ENCODE measurements around the gene CYB561A3.
A peak's percentile ranks its signal among the peaks of the same experiment; 100 is the strongest.
"Not testable (repeated sequence)": the region's sequence is repeated elsewhere in the genome, so short reads cannot be mapped to it uniquely, and the experiment has no call there.

CYB561A3 gene

DNA sequence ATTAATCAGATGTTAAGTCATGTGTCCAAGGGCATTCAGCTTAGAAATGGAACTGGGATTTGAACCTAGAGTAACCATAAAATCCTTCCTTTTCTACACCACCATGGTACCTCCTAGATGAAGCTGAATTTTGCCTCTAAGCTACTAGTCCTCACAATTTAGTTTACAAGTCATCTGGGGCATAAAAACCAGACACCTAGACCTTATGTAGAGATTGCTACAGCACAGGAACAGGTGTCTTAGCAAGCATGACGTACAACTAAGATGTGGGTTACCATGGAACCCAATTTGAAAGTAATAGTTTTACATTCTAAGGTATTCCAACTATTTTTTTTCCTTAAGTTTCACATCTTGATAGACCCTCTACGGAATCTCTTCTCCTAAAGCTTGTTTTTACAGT is 39.9 kb upstream of the CYB561A3 start:
- no peak overlapping the region for H3K4me3 ChIP-seq (ENCODE audit: low read depth, low read length)
- TF ChIP-seq, protein P1, sequence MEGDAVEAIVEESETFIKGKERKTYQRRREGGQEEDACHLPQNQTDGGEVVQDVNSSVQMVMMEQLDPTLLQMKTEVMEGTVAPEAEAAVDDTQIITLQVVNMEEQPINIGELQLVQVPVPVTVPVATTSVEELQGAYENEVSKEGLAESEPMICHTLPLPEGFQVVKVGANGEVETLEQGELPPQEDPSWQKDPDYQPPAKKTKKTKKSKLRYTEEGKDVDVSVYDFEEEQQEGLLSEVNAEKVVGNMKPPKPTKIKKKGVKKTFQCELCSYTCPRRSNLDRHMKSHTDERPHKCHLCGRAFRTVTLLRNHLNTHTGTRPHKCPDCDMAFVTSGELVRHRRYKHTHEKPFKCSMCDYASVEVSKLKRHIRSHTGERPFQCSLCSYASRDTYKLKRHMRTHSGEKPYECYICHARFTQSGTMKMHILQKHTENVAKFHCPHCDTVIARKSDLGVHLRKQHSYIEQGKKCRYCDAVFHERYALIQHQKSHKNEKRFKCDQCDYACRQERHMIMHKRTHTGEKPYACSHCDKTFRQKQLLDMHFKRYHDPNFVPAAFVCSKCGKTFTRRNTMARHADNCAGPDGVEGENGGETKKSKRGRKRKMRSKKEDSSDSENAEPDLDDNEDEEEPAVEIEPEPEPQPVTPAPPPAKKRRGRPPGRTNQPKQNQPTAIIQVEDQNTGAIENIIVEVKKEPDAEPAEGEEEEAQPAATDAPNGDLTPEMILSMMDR (IDR thresholded peaks at IDR 0.05; ENCODE audit: borderline replicate concordance, insufficient read depth, low read depth, low read length) = no peak

DNA sequence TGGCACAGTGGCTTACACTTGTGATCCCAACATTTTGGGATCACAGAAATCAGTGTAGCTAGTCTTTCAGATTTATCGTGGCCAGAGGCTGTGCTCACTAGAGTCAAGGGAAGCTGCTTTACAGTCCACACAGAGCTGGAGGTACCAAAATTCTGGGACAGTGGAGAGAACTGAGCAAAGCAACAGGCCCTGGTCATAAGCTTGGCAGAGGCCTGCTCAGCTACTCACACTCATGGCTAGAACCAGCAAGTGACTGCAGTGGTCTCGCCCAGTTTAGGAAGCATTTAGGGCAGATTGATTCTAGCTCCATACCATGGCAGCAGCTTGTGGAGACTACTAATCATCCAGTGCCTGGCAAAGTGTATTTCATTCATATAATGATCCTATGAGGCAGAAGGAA is 39.5 kb upstream of the CYB561A3 start:
- TF ChIP-seq, protein P1 (IDR thresholded peaks at IDR 0.05; ENCODE audit: borderline replicate concordance, insufficient read depth, low read depth, low read length) = no peak
- no peak overlapping the region for H3K4me3 ChIP-seq (ENCODE audit: low read depth, low read length)

DNA sequence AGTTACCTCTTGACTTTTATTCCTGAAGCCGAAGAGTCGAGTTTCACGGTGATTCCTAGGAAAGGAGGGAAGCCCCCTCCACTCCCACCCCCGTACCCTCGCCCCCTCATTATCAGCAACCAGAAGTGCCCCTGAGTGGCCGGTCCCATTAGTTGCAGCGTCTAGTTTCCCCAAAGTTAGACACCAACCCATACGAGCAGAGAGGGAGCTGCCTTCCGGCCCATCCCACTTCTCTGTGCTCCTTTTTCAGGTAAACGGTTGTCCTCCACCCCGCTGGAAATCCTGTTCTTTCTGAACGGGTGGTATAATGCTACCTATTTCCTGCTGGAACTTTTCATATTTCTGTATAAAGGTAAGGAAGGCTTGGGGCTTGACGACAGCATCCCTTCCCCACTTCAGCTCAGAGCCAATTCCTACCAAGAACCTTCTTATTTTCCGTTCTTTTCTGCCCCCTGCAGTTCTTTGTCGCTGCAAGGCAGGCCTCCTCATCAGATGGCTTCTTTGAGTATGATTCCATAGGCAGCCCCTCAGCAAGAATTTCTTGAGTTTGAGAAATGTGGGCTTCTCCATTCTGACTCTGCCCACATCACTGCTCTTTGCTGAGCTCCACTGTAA is 31.4 kb upstream of the CYB561A3 start:
- peak overlapping the region; percentile 67 for H3K4me3 ChIP-seq (ENCODE audit: low read depth, low read length)
- TF ChIP-seq, protein P1 (IDR thresholded peaks at IDR 0.05; ENCODE audit: borderline replicate concordance, insufficient read depth, low read depth, low read length) = no peak

DNA sequence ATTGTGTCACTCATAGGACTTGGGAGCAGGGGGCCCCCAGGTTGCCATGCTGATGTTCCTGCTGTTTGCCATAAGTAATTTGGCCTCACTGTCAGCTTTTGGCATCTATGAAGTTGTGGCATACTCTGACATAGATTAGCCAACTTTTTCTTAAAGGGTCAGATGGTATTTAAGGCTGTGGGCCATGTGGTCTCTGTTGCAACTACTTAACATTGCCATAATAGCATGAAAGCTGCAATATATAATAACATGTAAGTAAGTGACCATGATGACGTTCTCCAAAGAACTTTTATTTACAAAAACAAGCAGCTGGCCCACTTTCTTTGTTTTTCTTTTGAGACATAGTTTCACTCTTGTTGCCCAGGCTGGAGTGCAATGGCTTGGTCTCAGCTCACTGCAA is 28.5 kb upstream of the CYB561A3 start:
- TF ChIP-seq, protein P1 (IDR thresholded peaks at IDR 0.05; ENCODE audit: borderline replicate concordance, insufficient read depth, low read depth, low read length) = no peak
- no peak overlapping the region for H3K4me3 ChIP-seq (ENCODE audit: low read depth, low read length)

DNA sequence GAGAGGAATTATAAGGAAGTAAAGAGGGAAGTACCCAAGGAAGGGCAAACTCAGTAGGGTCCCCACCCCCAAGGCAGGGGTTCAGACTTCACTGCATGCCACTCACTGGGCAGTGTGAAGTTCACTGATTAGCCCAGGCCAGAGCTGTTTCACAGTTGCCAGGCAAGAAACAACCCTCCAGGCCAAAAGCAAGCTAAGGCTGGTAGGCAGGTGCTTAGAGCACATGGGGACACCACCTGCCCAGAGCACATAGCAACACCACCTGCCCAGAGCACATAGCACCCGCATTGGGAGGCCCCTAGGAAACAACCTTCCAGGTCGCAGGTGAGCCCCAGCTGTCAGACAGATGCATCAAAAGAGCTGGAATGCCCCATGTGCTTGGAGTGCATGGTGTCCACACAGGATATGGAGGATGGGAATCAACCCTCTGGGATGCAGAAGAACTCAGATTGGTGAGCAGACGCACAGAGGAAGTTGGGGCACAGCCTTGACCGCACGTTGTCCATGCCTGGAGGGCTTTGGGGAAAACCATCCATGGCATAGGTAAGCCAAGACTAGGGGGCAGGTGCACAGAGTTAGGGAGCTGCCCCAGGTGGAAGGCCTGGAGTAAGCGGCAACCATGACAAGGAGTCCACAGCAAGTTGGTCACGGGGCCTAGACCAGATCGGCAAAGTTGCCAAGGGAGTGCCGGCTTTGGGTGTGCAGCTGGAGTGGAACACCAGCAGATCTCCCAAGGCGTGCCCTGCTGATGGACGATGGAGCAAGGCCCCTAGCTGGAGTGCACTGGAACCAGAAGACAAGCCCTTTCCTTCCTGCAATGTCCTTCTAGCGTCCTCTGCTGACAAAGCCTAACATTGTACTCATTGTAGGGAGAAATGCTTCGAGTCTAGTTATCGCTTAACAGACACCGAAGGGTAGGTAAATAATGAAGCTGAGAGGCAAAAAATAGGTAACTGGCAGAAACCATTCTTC is 22.9 kb upstream of the CYB561A3 start:
- TF ChIP-seq, protein P1 (IDR thresholded peaks at IDR 0.05; ENCODE audit: borderline replicate concordance, insufficient read depth, low read depth, low read length) = peak; percentile 45
- no peak overlapping the region for H3K4me3 ChIP-seq (ENCODE audit: low read depth, low read length)

DNA sequence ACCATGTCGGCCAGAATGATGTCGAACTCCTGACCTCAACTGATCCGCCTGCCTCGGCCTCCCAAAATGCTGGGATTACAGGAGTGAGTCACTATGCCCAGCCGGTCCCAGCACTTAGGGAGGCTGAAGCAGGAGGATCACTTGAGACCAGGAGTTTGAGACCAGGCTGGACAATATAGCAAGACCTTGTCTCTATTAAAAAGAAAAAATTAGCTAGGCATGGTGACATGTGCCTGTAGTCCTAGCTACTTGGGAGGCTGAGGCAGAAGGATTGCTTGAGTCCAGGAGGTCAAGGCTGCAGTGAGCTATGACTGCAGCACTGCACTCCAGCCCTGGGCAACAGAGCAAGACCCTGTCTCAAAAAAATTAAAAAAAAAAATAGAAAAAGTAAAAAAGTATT is 22.2 kb upstream of the CYB561A3 start:
- H3K4me3 ChIP-seq (ENCODE audit: low read depth, low read length) = not testable (repeated sequence)

DNA sequence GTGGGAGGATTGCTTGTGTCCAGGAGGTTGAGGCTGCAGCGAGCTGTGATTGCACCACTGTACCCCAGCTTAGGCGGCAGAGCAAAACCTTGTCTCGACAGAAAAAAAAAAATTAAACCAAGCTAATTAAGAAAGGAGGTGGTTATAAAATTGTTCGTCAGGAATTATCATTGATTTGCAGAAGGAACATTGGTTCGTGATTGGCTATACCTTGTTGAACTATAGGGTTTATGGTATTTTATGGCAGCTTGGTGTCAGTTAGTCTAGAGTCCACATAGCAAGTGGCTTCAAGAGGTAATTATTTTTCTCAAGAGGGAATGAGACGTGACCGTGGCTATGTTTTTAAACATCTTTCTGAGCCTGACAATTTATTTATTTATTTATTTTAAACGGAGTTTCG is 19.2 kb upstream of the CYB561A3 start:
- H3K4me3 ChIP-seq (ENCODE audit: low read depth, low read length) = no peak overlapping the region
- TF ChIP-seq, protein P1 (IDR thresholded peaks at IDR 0.05; ENCODE audit: borderline replicate concordance, insufficient read depth, low read depth, low read length) = no peak
